Stomach (tissue), 9 donors: ENCODE measurements around the gene CIRBP. TPM values are rescaled to one million over a fixed set of nuclear protein-coding genes. Genes with fewer than 3 reads are reported as not detected.

ENCODE experiments used
- DNase-seq, 2 donors: peaks; one replicate each; pipeline versions ENCODE4 v3.0.0 to v3.0.0-alpha.2; 2013 to 2019
- H3K27ac ChIP-seq, 5 donors: fragments of 200-600 bp in 4 of 5; sonication (generic) in 4 of 5; one replicate each; pipeline ENCODE4 v1.5.1; 2013 to 2019; ENCODE audit warnings: mild to moderate bottlenecking in 1 of 5, moderate library complexity in 1 of 5
- H3K27me3 ChIP-seq, 3 donors: fragments of 200-600 bp; sonication (generic); one replicate each; pipeline ENCODE4 v1.5.1; 2017 to 2019; ENCODE audit warnings: mixed run types in 1 of 3
- H3K36me3 ChIP-seq, 4 donors: fragments of 200-600 bp; sonication (generic); 1 replicate in 3 of 4; 2 replicates in 1 of 4; pipeline ENCODE4 v1.5.1; 2016 to 2019
- H3K4me1 ChIP-seq, 4 donors: fragments of 200-600 bp; sonication (generic); one replicate each; pipeline ENCODE4 v1.5.1; 2016 to 2019
- H3K4me3 ChIP-seq, 4 donors: fragments of 200-600 bp; sonication (generic) in 3 of 4; one replicate each; pipeline ENCODE4 v1.5.1; 2016 to 2019; ENCODE audit warnings: mild to moderate bottlenecking in 1 of 4
- H3K9me3 ChIP-seq, 4 donors: fragments of 200-600 bp; sonication (generic); one replicate each; pipeline ENCODE4 v1.5.1; 2016 to 2019
- CTCF ChIP-seq, 7 experiments: fragments of 450-650 bp in 4 of 7; fragments of 200-600 bp in 3 of 7; sonication (generic) in 3 of 7; IDR thresholded peaks; one replicate each; pipeline ENCODE4 v1.5.1; 2016 to 2019; ENCODE audit warnings: antibody characterized with exemption in 7 of 7, control low read depth in 2 of 7, mild to moderate bottlenecking in 1 of 7
- EP300 ChIP-seq: sonication (generic); formaldehyde crosslinking; IDR thresholded peaks from one replicate; pipeline ENCODE4 v1.6.1; 2017; ENCODE audit warnings: antibody characterized with exemption
- POLR2A ChIP-seq, 4 donors: fragments of 450-650 bp; IDR thresholded peaks; one replicate each; pipeline ENCODE4 v1.6.1; 2016; ENCODE audit warnings: antibody characterized with exemption in 4 of 4, control low read depth in 2 of 4, mild to moderate bottlenecking in 1 of 4, moderate library complexity in 1 of 4
- POLR2AphosphoS5 ChIP-seq, 3 donors: sonication (generic); formaldehyde crosslinking; IDR thresholded peaks; one replicate each; pipeline ENCODE4 v1.6.1; 2016; ENCODE audit warnings: antibody characterized with exemption in 3 of 3
- WGBS, 5 donors: extraction: QIAGEN DNeasy Blood & Tissue Kit in 3 of 5; methylation state at CpG; one replicate each; pipeline versions ENCODE4 v1.1.5 to v1.1.7; 2013 to 2018; 5-methylcytosine and 5-hydroxymethylcytosine counted together
- intact Hi-C: fragments of 100-400 bp; cut with DNase I; formaldehyde crosslinking; loops from one replicate; pipeline ENCODE4 v1.15.1; 2023; ENCODE audit warnings: low total_unique reads
- polyA plus RNA-seq, 3 donors: library from polyadenylated mRNA; stranded (reverse); fragments of 200-250 nt; gene quantifications; one replicate each; pipeline ENCODE4 v1.2.3, GENCODE V29; 2013
- total RNA-seq, 5 donors: library from RNA; depleted of rRNA; stranded (reverse); fragments of >200 nt; gene quantifications; one replicate each; pipeline versions ENCODE4 v1.1.0 to v1.2.3, GENCODE V29; 2014 to 2016
- donor health status: healthy with polysubstance abuse.
- donor health status: Bipolar disorder and iron deficiency.
- donor health status: healthy.

The CIRBP gene
- total and polyA plus RNA-seq, 8 donors, result 250 to 686 (median 356) TPM

DNA sequence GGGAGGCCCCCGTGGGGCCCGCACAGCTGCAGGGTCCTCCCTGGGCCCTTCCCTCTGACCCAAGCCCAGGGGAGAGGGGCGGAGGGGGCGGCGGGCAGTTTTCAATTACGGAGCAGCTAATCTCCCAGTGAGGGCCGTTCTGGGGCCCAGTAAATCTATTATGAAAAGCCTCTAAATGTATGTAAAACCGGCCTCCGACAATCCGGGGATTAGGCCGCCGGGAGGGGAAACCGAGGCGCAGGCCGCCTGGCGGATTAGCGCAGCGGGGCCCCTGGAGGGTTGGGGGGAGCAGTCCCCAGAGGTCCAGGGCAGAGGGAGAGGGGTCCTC lies 41.7 kb downstream of the CIRBP start:
- Histone ChIP-seq H3K9me3 (no peaks in the 10 kb centered on the region), H3K4me3 (no peak overlapping the region), H3K36me3 (no peaks in the 10 kb centered on the region), H3K27ac (no peak overlapping the region), H3K4me1 (peaks cover 6 to 14% (median 10%) of the 10 kb centered on the region in 4 donors), H3K27me3 (peaks cover 0 to 71% (median 46%) of the 10 kb centered on the region in 3 donors)
- WGBS, 5 donors, result 83 to 89% (median 88%) methylated on average over 15 to 18 of the region's 18 CpGs
- no peak for TF ChIP-seq POLR2A (IDR thresholded peaks at IDR 0.05)
- TF ChIP-seq CTCF (IDR thresholded peaks at IDR 0.05), result no peak
- TF ChIP-seq EP300, result no peak
- no peak for TF ChIP-seq POLR2AphosphoS5 (IDR thresholded peaks at IDR 0.05)
- DNase-seq, result no peak
- intact Hi-C loops, result no loop called here

DNA sequence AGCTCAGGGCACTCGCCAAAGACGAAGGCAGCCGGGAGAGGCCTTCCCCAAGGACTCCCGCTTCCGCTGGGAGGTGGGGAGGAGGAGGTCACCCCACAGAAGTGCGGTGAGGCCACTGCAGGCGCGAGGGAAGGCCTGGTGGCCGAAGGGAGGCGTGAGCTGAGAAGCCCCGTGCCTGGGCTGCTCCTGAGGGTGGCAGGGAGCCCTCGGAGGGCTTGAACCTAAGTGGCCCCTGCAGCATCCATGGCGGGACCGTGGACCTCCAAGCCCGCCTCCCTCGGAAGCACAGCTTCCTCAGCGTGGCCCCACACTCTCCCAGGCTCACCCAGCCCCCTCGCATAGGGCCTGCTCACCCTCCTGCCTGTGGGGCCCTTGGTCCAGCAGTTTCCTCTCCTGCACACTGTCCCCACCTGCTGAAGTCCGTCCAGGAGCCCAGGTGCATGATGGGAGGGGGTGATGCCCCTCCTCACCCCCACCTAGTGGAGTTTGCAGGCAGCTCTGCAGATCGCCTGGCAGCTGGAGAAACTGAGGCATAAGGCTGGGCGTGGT lies 42.5 kb downstream of the CIRBP start:
- H3K36me3 ChIP-seq, result no peaks in the 10 kb centered on the region
- H3K4me3 ChIP-seq, result no peak overlapping the region
- no peaks in the 10 kb centered on the region for H3K9me3 ChIP-seq
- intact Hi-C loops, result no loop called here
- no peak for DNase-seq
- H3K4me1 ChIP-seq, result peaks cover 8 to 18% (median 14%) of the 10 kb centered on the region in 4 donors
- peaks cover 0 to 79% (median 54%) of the 10 kb centered on the region in 3 donors for H3K27me3 ChIP-seq
- TF ChIP-seq EP300 (no peak), POLR2A (IDR thresholded peaks at IDR 0.05) (no peak), POLR2AphosphoS5 (IDR thresholded peaks at IDR 0.05) (no peak), CTCF (IDR thresholded peaks at IDR 0.05) (no peak)
- no peak overlapping the region for H3K27ac ChIP-seq
- WGBS, 5 donors, result 60 to 70% (median 68%) methylated on average over 15 to 21 of the region's 21 CpGs

DNA sequence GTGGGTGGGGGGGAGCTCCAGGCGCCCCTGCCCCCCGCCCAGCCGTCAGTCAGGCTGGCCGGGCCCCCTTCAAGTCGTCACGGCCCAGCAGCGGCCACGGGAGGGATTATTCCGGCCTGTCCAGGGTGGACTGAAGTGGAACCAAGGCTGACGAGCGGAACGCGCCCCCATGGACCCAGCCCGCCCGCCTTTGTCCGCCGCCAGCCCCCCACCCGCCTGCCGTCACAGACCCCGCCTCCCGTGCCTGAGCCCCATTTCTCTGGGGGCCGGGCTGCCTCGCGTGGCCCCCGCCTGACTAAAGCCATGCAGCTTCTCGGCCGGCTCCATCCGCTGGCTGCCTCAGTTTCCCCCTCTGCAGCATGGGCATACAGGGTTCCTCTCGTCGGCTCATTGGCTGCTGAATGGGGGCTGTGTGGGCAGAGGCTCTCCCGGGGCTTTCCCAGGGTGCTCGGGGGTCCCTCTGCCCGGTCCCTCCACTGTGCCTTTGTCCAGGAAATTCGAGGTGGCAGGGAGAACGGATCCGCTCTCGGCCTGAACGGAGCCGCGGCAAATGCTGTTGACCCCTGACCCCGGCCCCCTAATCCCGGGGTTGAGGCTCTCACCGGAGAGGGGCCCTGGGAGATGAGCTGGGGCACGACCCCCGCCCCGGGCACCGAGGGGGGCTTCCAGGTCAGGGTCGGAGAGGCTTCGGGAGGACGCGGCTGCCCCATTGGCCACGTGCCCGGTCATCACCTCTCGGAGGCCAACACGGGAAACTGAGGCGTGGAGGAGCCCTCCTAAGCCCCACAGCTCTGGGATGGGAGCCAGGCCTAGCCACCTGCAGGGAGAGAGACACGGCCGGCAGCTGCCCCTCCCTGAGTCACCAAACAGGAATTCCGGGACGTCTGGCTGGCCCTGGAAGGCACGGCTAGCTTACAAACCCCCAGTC lies 43.9 kb downstream of the CIRBP start:
- TF ChIP-seq CTCF (IDR thresholded peaks at IDR 0.05) (no peak), EP300 (no peak), POLR2AphosphoS5 (IDR thresholded peaks at IDR 0.05) (no peak), POLR2A (IDR thresholded peaks at IDR 0.05) (no peak)
- Histone ChIP-seq H3K4me3 (no peak overlapping the region), H3K27me3 (peaks cover 0 to 93% (median 68%) of the 10 kb centered on the region in 3 donors), H3K36me3 (no peaks in the 10 kb centered on the region), H3K9me3 (no peaks in the 10 kb centered on the region), H3K27ac (no peak overlapping the region), H3K4me1 (peaks cover 8 to 18% (median 14%) of the 10 kb centered on the region in 4 donors)
- intact Hi-C loops, result no loop called here
- DNase-seq, result peak in 1 of 2 donors; percentile 76
- WGBS, 5 donors, result 60 to 78% (median 63%) methylated on average over 32 to 61 of the region's 61 CpGs

DNA sequence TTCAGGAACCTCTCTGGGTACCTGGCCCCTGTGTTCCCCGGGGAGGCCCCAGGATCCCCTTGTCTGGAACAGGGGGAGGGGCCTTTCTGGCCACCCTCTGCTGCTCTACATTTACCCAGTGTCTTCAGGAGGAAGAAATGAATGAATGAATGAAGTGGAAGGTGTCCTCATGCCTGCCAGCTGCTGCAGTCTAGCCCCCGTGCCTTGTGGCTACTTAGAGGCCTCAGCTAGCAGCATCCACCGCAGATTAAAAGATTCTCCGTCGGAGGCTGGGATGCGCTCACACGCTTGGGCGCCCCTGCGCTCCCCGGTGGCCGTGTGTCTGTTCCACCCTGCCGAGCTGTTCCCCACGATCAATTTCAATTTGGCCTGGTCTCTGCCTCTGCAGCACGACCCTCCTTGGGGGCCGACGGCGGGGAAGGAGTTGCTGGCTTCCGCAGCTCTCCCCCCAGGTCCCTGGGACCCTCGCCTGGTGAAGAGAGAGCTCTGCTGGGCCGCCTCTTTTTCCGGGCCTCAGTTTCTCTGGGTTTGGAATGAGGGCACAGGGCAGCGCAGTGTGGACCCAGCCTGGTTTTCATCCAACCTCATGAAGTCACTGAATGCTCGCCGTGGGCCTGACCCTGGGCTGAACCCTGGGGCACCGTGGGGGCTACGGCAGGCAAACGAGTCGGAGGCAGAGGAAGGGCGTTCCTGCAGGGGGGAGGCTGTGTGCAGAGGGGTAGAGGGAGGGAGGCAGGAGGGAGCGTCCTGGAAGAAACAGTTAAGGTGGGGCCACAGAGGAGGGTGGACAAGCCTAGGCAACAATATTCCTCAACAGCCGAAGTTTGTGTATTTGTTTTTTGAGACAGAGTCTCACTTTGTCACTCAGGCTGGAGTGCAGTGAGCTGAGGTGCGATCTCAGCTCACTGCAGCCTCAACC lies 44.8 kb downstream of the CIRBP start:
- peak in 1 of 2 donors; percentile 70 for DNase-seq
- WGBS, 5 donors, result 61 to 70% (median 62%) methylated on average over 30 to 32 of the region's 32 CpGs
- intact Hi-C loops, result no loop called here
- Histone ChIP-seq H3K27me3 (peaks cover 0 to 98% (median 77%) of the 10 kb centered on the region in 3 donors), H3K9me3 (no peaks in the 10 kb centered on the region), H3K4me1 (peaks cover 8 to 18% (median 14%) of the 10 kb centered on the region in 4 donors), H3K27ac (no peak overlapping the region), H3K4me3 (no peak overlapping the region), H3K36me3 (no peaks in the 10 kb centered on the region)
- no peak for TF ChIP-seq CTCF (IDR thresholded peaks at IDR 0.05)
- TF ChIP-seq EP300, result no peak
- no peak for TF ChIP-seq POLR2AphosphoS5 (IDR thresholded peaks at IDR 0.05)
- TF ChIP-seq POLR2A (IDR thresholded peaks at IDR 0.05), result no peak
